HepG2 (cell line): Measurements from ENCODE around the gene GOT2.

Experiments used
- ARID2 ChIP-seq: sonication (generic); formaldehyde crosslinking; IDR thresholded peaks from 2 replicates; pipeline ENCODE4 v1.8.1; 2022; ENCODE audit warnings: mild to moderate bottlenecking, missing genetic modification reagents, borderline replicate concordance
- EZH2 ChIP-seq: conservative IDR thresholded peaks from 2 replicates; pipeline ENCODE4 v1.6.1; 2012; ENCODE audit warnings: mild to moderate bottlenecking, low read depth, low read length, moderate library complexity
- FOXK1 ChIP-seq: sonication (generic); formaldehyde crosslinking; IDR thresholded peaks from 2 replicates; pipeline ENCODE4 v1.4.0; 2020; ENCODE audit warnings: low read depth, missing genetic modification reagents, borderline replicate concordance
- KLF9 ChIP-seq: IDR thresholded peaks from 2 replicates; pipeline ENCODE4 v1.6.1; 2016; ENCODE audit warnings: low read depth
- MTA1 ChIP-seq: sonication (generic); formaldehyde crosslinking; IDR thresholded peaks from 2 replicates; pipeline ENCODE4 v1.4.0; 2020; ENCODE audit warnings: missing genetic modification reagents, mild to moderate bottlenecking, borderline replicate concordance
- MXI1 ChIP-seq: IDR thresholded peaks from 3 replicates; pipeline ENCODE4 v1.6.1; 2012; ENCODE audit warnings: low read depth, low read length, inconsistent platforms, borderline replicate concordance
- NR2C2 ChIP-seq: sonication (generic); formaldehyde crosslinking; IDR thresholded peaks from 2 replicates; pipeline ENCODE4 v1.4.0; 2020; ENCODE audit warnings: missing genetic modification reagents, mild to moderate bottlenecking, moderate library complexity, borderline replicate concordance
- NR3C1 ChIP-seq: sonication (generic); formaldehyde crosslinking; IDR thresholded peaks from 2 replicates; pipeline ENCODE4 v1.4.0; 2020; ENCODE audit warnings: missing genetic modification reagents
- ZBTB7A ChIP-seq: sonication (generic); formaldehyde crosslinking; IDR thresholded peaks from 2 replicates; pipeline ENCODE4 v1.8.0; 2022; ENCODE audit warnings: mild to moderate bottlenecking, missing genetic modification reagents
- ZNF24 ChIP-seq: fragments of 450-650 bp; IDR thresholded peaks from 2 replicates; pipeline ENCODE4 v1.6.1; 2017; ENCODE audit warnings: antibody characterized with exemption, mild to moderate bottlenecking
- TF ChIP-seq, protein P1 (sequence below): sonication (generic); formaldehyde crosslinking; IDR thresholded peaks from 2 replicates; pipeline ENCODE4 v1.5.0; 2020; ENCODE audit warnings: mild to moderate bottlenecking, missing genetic modification reagents, moderate library complexity
- TF ChIP-seq, protein P2 (sequence below): IDR thresholded peaks from 2 replicates; pipeline ENCODE4 v1.6.1; 2012; ENCODE audit warnings: inconsistent platforms
- TF ChIP-seq, protein P3 (sequence below): sonication (generic); formaldehyde crosslinking; IDR thresholded peaks from 2 replicates; pipeline ENCODE4 v1.5.1; 2020; ENCODE audit warnings: missing genetic modification reagents, mild to moderate bottlenecking, borderline replicate concordance

GRCh38 chr16:58670177-58670576 is 63.9 kb downstream of the GOT2 start:
- TF ChIP-seq MTA1: no peak
- TF ChIP-seq, protein P1, sequence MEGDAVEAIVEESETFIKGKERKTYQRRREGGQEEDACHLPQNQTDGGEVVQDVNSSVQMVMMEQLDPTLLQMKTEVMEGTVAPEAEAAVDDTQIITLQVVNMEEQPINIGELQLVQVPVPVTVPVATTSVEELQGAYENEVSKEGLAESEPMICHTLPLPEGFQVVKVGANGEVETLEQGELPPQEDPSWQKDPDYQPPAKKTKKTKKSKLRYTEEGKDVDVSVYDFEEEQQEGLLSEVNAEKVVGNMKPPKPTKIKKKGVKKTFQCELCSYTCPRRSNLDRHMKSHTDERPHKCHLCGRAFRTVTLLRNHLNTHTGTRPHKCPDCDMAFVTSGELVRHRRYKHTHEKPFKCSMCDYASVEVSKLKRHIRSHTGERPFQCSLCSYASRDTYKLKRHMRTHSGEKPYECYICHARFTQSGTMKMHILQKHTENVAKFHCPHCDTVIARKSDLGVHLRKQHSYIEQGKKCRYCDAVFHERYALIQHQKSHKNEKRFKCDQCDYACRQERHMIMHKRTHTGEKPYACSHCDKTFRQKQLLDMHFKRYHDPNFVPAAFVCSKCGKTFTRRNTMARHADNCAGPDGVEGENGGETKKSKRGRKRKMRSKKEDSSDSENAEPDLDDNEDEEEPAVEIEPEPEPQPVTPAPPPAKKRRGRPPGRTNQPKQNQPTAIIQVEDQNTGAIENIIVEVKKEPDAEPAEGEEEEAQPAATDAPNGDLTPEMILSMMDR (CRISPR knock-in tag): no peak
- TF ChIP-seq, protein P2, sequence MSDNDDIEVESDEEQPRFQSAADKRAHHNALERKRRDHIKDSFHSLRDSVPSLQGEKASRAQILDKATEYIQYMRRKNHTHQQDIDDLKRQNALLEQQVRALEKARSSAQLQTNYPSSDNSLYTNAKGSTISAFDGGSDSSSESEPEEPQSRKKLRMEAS: no peak
- TF ChIP-seq, protein P3, sequence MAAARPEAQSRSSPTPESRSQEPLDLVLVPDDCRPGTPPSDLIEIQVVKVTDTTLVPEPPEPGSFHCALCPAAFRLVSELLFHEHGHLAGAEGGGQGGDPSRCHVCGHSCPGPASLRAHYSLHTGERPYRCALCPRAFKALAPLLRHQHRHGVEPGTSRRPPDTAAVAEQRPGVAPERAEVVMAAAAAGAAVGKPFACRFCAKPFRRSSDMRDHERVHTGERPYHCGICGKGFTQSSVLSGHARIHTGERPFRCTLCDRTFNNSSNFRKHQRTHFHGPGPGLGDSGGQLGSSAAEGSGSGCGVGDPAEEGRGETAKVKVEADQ (CRISPR knock-in tag): no peak
- TF ChIP-seq KLF9 (CRISPR knock-in tag): no peak
- TF ChIP-seq FOXK1 (CRISPR knock-in tag): no peak
- no peak for TF ChIP-seq ARID2
- no peak for TF ChIP-seq NR2C2 (CRISPR knock-in tag)
- TF ChIP-seq MXI1: no peak
- TF ChIP-seq EZH2: no peak
- no peak for TF ChIP-seq NR3C1
- no peak for TF ChIP-seq ZBTB7A (CRISPR knock-in tag)
- TF ChIP-seq ZNF24: no peak
